Activated naive CD8-positive, alpha-beta T cell treated with anti-CD3 and anti-CD28 coated beads, Interleukin-2, amount 10 ng/mL, durations not matched to agents 7 days and 5 days (primary cell): ENCODE results near the gene CSHL1. TPM values are rescaled to one million over a fixed set of nuclear protein-coding genes. Genes with fewer than 3 reads are reported as not detected.

Experiments used
- ATAC-seq: fragments of 150-1000 bp; cut with Tn5 transposase; one replicate; pipeline ENCODE4 v1.10.0; 2021; ENCODE audit warnings: low read depth, moderate library complexity
- POLR2A ChIA-PET: fragments of 350-600 bp; sonication (Branson Sonifier 250); formaldehyde crosslinking; loops from one replicate; lab custom pipeline; 2021; ENCODE audit warnings: antibody characterized with exemption; lab: Charles Lee
- DNase-seq: peaks from one replicate; pipeline ENCODE4 v3.0.0; 2021
- H3K27ac Mint-ChIP-seq: one replicate; pipeline ENCODE4 v1.8.0; 2022; ENCODE audit warnings: mild to moderate bottlenecking, mixed read lengths
- H3K27me3 Mint-ChIP-seq: one replicate; pipeline ENCODE4 v1.8.0; 2022; ENCODE audit warnings: mild to moderate bottlenecking, moderate library complexity, mixed read lengths
- H3K36me3 Mint-ChIP-seq: one replicate; pipeline ENCODE4 v1.8.0; 2021; ENCODE audit warnings: mild to moderate bottlenecking, mixed read lengths
- H3K4me1 Mint-ChIP-seq: one replicate; pipeline ENCODE4 v1.8.0; 2021; ENCODE audit warnings: mixed read lengths
- H3K4me3 Mint-ChIP-seq: one replicate; pipeline ENCODE4 v1.8.0; 2022; ENCODE audit warnings: mild to moderate bottlenecking, moderate library complexity, mixed read lengths
- H3K9me3 Mint-ChIP-seq: one replicate; pipeline ENCODE4 v1.8.0; 2021; ENCODE audit warnings: mixed read lengths
- total RNA-seq, 2 experiments: library from RNA; stranded (reverse); gene quantifications; one replicate each; pipeline ENCODE4 v1.2.3, GENCODE V29; 2021

The CSHL1 gene
- total RNA-seq, 2 experiments from 2014 or later, result not detected

DNA sequence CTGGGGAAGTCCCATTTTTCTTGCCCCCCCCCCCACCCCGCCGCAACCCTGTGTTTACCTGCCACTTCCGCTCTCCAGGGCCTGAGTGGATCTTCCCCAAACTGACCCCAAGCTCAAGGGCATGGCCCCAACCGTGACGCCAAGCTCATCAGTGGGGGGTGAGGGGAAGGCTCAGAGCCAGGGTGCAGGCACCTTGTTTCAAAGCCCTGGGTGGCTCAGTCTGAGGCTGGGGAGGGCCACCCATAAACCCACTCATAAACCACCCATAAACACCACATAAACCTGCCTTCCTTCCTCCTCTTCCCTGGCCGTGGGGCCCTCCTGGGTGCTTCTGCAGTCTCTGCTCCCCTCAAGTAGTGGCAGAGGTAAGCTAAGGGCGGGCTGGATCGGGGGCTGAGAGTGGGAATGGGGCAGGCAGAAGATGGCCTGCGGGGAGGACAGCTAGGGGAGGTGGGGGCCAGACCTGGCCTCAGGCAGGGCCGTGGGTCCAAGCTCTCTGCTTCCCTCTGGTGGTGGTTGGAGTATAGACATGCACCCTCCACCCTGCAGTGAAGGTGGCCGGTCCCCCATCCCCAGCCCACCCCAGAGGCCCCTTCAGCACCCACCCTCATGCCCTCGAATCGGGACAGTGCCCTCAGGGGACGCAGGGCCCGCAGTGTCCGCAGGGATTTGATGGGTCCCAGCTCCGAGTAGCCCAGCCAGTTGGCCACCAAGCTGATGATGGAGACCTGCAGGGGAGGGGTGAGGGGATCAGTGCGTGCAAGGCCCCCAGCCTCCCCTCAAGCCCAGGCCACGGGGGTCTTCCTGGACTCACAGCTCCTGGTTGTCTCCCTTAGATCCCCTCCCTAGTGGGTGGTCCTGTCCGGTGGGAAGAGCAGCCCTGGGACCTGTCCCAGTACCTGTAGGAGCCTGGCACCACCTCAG, 35.6 kb upstream of the CSHL1 start:
- DNase-seq, result peak; percentile 72
- no peaks in the 10 kb centered on the region for H3K36me3 Mint-ChIP-seq
- H3K9me3 Mint-ChIP-seq, result no peaks in the 10 kb centered on the region
- peak overlapping the region; percentile 83 for H3K4me3 Mint-ChIP-seq
- ATAC-seq, result peak; percentile 89
- peaks cover 17% of the 10 kb centered on the region for H3K27me3 Mint-ChIP-seq
- peak overlapping the region; percentile 78 for H3K27ac Mint-ChIP-seq
- POLR2A ChIA-PET, result interaction anchor here (1.3 to 2.0 kb wide), 6 partner anchors 10 to 74 kb away, joined by 3 to 11 read pairs (median 6); partner anchors contain the start of genes CD79B, GH1 and ICAM2
- peaks cover 7% of the 10 kb centered on the region for H3K4me1 Mint-ChIP-seq

DNA sequence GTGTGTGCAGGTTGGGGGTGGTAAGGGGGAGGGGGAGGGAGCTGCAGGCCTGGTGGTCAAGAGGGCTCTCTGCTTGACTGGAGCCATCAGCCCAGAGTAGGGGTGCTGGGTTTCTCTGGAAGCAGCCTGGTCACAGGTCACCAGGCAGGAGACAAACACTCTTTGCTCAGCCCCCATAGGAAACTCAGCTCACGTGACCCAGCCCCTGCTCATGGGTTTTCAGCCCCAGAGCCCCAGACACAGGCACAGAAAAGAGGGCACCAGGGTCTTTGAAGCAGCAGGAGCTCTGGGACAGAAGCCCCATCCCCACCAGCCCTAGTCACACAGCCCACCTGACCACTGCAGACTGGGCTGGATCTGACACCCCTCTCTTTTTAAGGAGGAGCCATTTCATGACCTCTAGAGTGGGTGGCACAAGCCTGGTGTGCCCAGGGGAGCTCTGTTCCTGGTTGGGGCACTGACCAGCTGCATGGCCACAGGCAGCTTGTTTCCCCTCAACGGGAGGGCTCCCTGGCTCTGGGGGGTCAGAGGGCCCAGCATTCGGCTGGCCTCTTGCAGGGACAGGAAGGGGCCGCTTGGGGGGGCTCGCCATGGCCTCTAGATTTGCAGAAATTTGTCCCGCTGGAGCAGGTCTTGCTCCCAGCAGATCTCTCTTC, 34.9 kb upstream of the CSHL1 start:
- Mint-ChIP-seq H3K27me3 (peaks cover 23% of the 10 kb centered on the region), H3K4me3 (peak overlapping the region; percentile 83)

DNA sequence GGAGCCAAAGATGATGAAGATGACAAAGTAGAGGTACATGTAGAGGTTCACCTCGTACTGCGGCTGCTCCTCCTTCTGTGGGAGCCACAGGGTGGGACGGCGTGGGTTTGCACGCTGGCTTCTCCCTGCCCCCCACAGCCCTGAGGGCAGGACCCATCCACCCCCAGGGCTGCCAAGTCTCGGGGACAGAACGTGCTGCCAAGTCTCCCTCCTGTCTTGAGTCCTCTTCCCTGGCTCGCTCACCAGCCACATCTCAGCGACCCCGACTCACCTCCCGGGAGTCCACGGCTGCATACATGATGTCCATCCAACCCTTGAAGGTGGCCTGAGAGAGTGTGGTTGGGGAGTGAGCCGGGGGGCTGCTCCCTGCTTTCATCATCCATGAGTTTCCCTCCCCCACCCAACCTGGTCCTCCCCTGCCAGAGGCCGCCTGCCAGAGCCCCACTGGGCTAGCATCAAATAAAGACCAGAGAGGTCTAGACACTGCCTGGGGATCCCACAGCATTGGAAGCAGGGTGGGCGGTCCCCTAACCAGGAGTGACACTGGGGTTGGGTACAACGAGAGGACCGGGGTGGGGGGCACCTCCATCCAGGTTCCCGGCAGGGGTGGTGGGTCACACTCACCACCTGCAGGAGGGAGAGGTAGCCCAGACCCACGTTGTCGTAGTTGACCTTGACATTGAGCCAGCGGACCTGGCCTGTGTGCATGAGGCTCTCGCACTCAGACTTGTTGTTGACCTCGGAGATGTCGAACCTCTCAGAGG, 33.9 kb upstream of the CSHL1 start:
- Mint-ChIP-seq H3K27ac (no peak overlapping the region), H3K9me3 (no peaks in the 10 kb centered on the region), H3K36me3 (no peaks in the 10 kb centered on the region), H3K27me3 (peaks cover 23% of the 10 kb centered on the region), H3K4me1 (peaks cover 7% of the 10 kb centered on the region), H3K4me3 (no peak overlapping the region)
- POLR2A ChIA-PET, result no interaction called here
- no peak for DNase-seq
- ATAC-seq, result no peak

More for the DNA sequence above, 34.9 kb upstream of the CSHL1 start:
- Mint-ChIP-seq H3K36me3 (no peaks in the 10 kb centered on the region), H3K9me3 (no peaks in the 10 kb centered on the region), H3K27ac (no peak overlapping the region), H3K4me1 (peaks cover 7% of the 10 kb centered on the region)
- no peak for ATAC-seq
- POLR2A ChIA-PET, result interaction anchor here (1.3 to 2.0 kb wide), 6 partner anchors 10 to 74 kb away, joined by 3 to 11 read pairs (median 6); partner anchors contain the start of genes CD79B, GH1 and ICAM2
- peak; percentile 52 for DNase-seq

DNA sequence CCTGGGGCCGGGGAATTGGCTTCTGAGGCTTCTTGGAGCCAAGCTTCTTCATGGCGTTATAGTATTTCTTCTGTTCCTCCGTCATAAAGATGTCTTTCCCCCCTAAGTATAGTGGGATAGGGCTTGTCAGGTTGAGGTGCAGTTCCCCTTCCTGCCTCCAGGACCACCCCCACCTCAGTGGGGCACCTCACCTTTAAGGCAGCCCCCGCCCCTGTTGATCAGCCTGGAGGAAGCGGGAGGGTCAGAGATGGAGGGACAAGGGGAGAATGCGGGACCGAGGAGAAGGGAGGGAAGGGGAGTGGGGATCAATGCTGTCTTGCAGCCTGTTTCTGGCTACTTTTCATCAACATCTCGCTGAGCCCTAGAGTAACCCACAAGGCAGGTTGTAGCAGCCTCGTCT, 32.7 kb upstream of the CSHL1 start:
- no peaks in the 10 kb centered on the region for H3K9me3 Mint-ChIP-seq
- no peaks in the 10 kb centered on the region for H3K36me3 Mint-ChIP-seq
- no peak for DNase-seq
- H3K27ac Mint-ChIP-seq, result no peak overlapping the region
- no peak overlapping the region for H3K4me3 Mint-ChIP-seq
- ATAC-seq, result no peak
- POLR2A ChIA-PET, result no interaction called here
- H3K27me3 Mint-ChIP-seq, result peaks cover 25% of the 10 kb centered on the region
- peaks cover 7% of the 10 kb centered on the region for H3K4me1 Mint-ChIP-seq

DNA sequence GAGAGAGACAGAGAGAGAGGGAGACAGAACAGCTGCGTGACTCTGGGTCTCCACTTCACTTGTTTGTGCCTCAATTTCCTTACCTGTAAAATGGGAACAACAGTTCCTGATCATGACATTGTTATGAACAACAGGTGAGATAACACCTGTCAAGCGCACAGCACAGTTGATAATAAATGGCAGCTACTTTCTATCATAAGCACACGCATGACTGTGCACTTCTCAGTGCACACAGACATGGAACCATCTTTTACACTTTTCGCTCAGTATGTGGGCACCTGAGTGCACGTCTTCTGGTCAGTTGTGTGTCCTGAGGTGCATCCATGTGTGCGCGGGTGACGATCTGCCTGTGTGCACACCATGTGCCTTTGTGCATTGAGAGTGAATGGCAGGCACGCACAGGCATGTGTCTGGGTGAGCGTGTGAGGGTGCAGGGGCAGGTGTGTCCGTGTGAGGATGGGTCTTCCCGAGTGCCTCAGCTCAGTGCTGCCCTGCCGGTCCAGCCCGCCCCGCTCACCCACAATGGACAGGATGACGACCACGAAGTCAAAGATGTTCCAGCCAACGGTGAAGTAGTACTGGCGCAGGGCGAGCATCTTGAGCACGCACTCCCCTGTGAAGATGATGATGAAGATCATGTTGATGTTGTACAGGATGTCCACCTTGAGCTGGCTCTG, 31.4 kb upstream of the CSHL1 start:
- peaks cover 25% of the 10 kb centered on the region for H3K27me3 Mint-ChIP-seq
- no peaks in the 10 kb centered on the region for H3K36me3 Mint-ChIP-seq
- H3K4me1 Mint-ChIP-seq, result peaks cover 7% of the 10 kb centered on the region
- H3K27ac Mint-ChIP-seq, result no peak overlapping the region
- no peak for DNase-seq
- ATAC-seq, result no peak
- no peaks in the 10 kb centered on the region for H3K9me3 Mint-ChIP-seq
- POLR2A ChIA-PET, result interaction anchor here (1.0 kb wide), 1 partner anchor 35 kb away, joined by 3 read pairs; no protein-coding TSS in a partner anchor
- no peak overlapping the region for H3K4me3 Mint-ChIP-seq

DNA sequence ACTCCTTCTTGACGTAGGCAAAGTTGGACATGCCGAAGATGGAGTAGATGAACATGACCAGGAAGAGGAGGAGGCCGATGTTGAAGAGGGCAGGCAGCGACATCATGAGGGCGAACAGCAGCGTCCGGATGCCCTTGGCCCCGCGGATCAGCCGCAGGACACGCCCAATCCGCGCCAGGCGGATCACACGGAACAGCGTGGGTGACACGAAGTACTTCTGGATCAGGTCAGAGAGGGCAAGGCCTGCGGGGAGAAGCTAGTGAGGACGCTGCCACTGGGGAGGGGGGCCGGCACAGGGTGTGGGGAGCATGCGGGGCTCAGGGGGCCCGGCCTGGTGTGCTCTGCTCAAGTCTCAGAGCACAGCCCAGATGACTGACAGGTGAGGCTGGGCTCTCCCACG, 30.7 kb upstream of the CSHL1 start:
- no peak for ATAC-seq
- Mint-ChIP-seq H3K27ac (no peak overlapping the region), H3K9me3 (no peaks in the 10 kb centered on the region), H3K36me3 (no peaks in the 10 kb centered on the region), H3K27me3 (peaks cover 25% of the 10 kb centered on the region), H3K4me1 (peaks cover 7% of the 10 kb centered on the region), H3K4me3 (no peak overlapping the region)
- POLR2A ChIA-PET, result interaction anchor here (1.0 kb wide), 1 partner anchor 36 kb away, joined by 3 read pairs; no protein-coding TSS in a partner anchor
- DNase-seq, result no peak

DNA sequence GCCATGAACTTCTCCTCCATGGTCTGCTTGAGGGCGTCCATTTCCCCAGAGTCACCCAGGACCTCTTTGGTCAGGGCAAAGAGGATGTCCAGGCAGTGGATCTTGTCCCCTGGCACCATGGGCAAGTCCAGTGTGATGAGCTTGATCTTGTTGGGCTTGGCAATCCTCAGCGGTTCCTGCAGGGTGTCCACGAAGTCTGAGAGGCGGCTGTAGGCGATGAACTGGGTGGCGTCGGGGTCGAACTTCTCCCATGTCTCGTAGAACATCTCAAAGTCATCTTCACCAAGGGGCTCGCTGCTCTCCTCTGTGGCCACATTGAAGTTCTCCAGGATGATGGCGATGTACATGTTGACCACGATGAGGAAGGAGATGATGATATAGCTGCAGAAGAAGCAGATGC, 30.1 kb upstream of the CSHL1 start:
- no peak overlapping the region for H3K4me3 Mint-ChIP-seq
- no peak for ATAC-seq
- H3K27me3 Mint-ChIP-seq, result peaks cover 25% of the 10 kb centered on the region
- no peaks in the 10 kb centered on the region for H3K9me3 Mint-ChIP-seq
- POLR2A ChIA-PET, result no interaction called here
- H3K36me3 Mint-ChIP-seq, result no peaks in the 10 kb centered on the region
- DNase-seq, result no peak
- H3K4me1 Mint-ChIP-seq, result peaks cover 3% of the 10 kb centered on the region
- no peak overlapping the region for H3K27ac Mint-ChIP-seq

DNA sequence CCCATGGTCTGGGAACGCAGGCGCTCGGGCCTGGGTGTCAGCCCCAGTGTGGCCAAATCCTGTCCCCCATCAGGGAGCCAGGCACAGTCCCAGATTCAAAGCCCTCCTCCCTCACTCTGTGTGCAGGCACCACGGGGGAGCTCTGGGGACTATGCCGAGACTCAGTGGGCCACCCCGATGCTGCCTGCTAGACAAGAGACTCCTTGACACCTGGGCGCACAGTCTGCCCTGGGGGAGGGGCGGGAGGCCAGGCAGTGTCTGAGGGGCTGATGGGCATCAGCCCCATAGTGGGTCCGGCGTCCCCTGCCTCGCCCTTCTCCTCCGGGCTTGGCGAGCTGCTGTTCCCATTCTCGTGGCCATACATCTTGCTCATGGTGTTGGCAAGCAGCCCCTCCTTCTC, 29.5 kb upstream of the CSHL1 start:
- Mint-ChIP-seq H3K4me1 (no peaks in the 10 kb centered on the region), H3K4me3 (no peak overlapping the region), H3K36me3 (no peaks in the 10 kb centered on the region), H3K27me3 (peaks cover 26% of the 10 kb centered on the region), H3K9me3 (no peaks in the 10 kb centered on the region), H3K27ac (no peak overlapping the region)
- ATAC-seq (no peak), DNase-seq (no peak)
- POLR2A ChIA-PET, result no interaction called here

DNA sequence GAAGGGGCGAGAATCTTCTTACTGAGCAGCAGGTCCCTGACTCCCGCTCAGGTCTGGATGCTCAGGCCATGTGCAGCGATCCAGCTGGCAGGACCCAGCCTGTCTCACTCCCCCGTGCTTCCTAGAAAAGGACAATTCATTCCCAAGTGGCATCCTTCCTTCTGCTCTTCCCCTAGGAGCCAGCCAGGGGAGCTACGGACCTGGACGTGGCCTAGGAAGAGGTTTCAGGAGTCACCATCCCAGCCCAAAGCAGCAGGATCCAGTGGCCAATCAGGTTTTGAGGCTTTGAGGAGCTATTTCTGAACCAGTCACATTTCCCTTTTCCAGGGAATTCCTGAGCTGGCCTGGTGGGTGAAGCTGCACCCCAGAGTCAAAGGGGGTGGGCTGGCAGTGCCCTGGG, 28.8 kb upstream of the CSHL1 start:
- Mint-ChIP-seq H3K4me1 (no peaks in the 10 kb centered on the region), H3K4me3 (no peak overlapping the region), H3K27me3 (peaks cover 29% of the 10 kb centered on the region), H3K27ac (no peak overlapping the region), H3K36me3 (no peaks in the 10 kb centered on the region), H3K9me3 (no peaks in the 10 kb centered on the region)
- ATAC-seq (no peak), DNase-seq (no peak)
- POLR2A ChIA-PET, result no interaction called here

DNA sequence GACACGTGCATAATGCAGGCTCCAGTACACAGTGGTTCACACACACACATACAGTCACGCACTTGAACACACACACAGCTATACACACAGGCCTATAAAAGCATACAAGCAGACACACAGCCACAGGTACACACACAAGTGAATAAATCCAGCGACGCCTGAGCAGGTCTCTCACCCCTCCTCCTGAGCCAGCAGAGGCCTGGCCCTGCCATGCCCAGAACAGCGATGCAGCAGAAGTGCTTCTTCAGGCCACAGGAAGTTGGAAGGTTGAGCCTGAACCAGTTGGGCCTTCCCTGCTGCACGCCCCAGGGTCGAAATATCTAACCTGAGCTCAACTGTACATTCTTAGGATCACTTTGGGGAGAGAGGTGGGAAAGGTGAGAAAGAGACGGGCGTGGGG, 28.3 kb upstream of the CSHL1 start:
- DNase-seq (no peak), ATAC-seq (no peak)
- H3K27ac Mint-ChIP-seq, result no peak overlapping the region
- no peaks in the 10 kb centered on the region for H3K9me3 Mint-ChIP-seq
- H3K4me1 Mint-ChIP-seq, result no peaks in the 10 kb centered on the region
- H3K36me3 Mint-ChIP-seq, result no peaks in the 10 kb centered on the region
- H3K4me3 Mint-ChIP-seq, result no peak overlapping the region
- POLR2A ChIA-PET, result no interaction called here
- peaks cover 28% of the 10 kb centered on the region for H3K27me3 Mint-ChIP-seq

DNA sequence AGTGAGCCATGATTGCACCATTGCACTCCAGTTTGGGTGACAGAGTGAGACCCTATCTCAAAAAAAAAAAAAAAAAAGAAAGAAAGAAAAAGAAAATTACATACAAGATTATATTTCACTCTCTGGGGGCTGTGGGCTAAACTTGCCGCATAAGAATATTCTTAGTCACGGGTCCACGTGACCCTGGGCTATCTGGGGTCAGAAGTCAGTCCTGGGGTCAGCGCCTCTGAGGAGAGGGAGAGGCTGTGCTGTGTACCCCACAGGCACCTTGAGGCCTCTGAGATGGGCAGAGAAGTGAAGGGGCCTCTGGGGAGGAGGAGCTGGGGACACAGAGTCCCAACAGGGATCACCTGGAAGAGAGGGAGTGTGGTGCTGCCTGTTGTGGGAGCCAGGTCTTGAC, 26.9 kb upstream of the CSHL1 start:
- Mint-ChIP-seq H3K27ac (no peak overlapping the region), H3K27me3 (peaks cover 21% of the 10 kb centered on the region), H3K9me3 (no peaks in the 10 kb centered on the region), H3K4me1 (no peaks in the 10 kb centered on the region), H3K36me3 (no peaks in the 10 kb centered on the region), H3K4me3 (no peak overlapping the region)
- POLR2A ChIA-PET, result interaction anchor here (0.6 kb wide), 1 partner anchor 23 kb away, joined by 3 read pairs; no protein-coding TSS in a partner anchor
- ATAC-seq, result no peak
- no peak for DNase-seq

DNA sequence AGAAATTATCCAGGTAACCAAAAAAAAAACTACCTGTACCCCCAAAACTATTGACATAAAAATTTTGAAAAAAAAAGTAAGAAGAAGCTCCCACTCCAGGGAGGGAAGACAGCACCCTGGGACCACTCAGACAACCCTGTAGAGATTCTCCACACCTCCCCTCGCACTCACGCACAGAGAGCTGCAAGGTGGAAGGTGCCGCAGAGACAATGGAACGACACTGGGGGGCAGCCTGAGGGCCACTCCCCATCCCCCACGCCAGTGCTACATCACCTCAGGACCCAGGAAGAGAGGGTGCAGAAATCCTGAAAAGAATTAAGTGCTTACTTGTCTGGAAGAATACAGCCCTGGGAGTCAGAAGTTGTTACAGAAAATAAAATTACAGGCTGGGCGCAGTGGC, 26.3 kb upstream of the CSHL1 start:
- no peak overlapping the region for H3K4me3 Mint-ChIP-seq
- H3K27ac Mint-ChIP-seq, result no peak overlapping the region
- H3K36me3 Mint-ChIP-seq, result no peaks in the 10 kb centered on the region
- POLR2A ChIA-PET, result interaction anchor here (0.6 kb wide), 1 partner anchor 84 kb away, joined by 3 read pairs; no protein-coding TSS in a partner anchor
- H3K4me1 Mint-ChIP-seq, result peaks cover 3% of the 10 kb centered on the region
- no peaks in the 10 kb centered on the region for H3K9me3 Mint-ChIP-seq
- ATAC-seq, result no peak
- H3K27me3 Mint-ChIP-seq, result peaks cover 18% of the 10 kb centered on the region
- no peak for DNase-seq
